Activated CD8-positive, alpha-beta memory T cell treated with anti-CD3 and anti-CD28 coated beads for 48 hours (primary cell): ENCODE measurements around the gene KREMEN1.
"Not testable (repeated sequence)": the region's sequence is repeated elsewhere in the genome, so short reads cannot be mapped to it uniquely, and the experiment has no call there.

Source experiments
- DNase-seq, 3 experiments: peaks; one replicate each; pipeline ENCODE4 v3.0.0-alpha.2; 2020; ENCODE audit warnings: low read depth in 2 of 3, low spot score in 2 of 3

Gene KREMEN1

GRCh38 chr22:29078036-29078868 lies 5.4 kb downstream of the KREMEN1 start:
- DNase-seq, result no peak

- DNase-seq, result no peak
Observed at GRCh38 chr22:29078869-29079207, 6.0 kb downstream of the KREMEN1 start.

GRCh38 chr22:29079218-29079901 lies 6.5 kb downstream of the KREMEN1 start:
- no peak for DNase-seq

- DNase-seq, result no peak
Observed at GRCh38 chr22:29080106-29080975, 7.5 kb downstream of the KREMEN1 start.

- DNase-seq, result no peak
Observed at GRCh38 chr22:29081517-29082236, 8.8 kb downstream of the KREMEN1 start.

GRCh38 chr22:29082826-29083545 lies 10.2 kb downstream of the KREMEN1 start:
- DNase-seq, result no peak

- DNase-seq, result not testable (repeated sequence)
Observed at GRCh38 chr22:29083576-29083932, 10.7 kb downstream of the KREMEN1 start.

GRCh38 chr22:29083933-29084591 lies 11.2 kb downstream of the KREMEN1 start:
- DNase-seq, result no peak

- no peak for DNase-seq
Observed at GRCh38 chr22:29087012-29087411, 14.2 kb downstream of the KREMEN1 start.

- no peak for DNase-seq
Observed at GRCh38 chr22:29088809-29089208, 16.0 kb downstream of the KREMEN1 start.

- no peak for DNase-seq
Observed at GRCh38 chr22:29089507-29089906, 16.7 kb downstream of the KREMEN1 start.

- DNase-seq, result no peak
Observed at GRCh38 chr22:29090039-29090438, 17.2 kb downstream of the KREMEN1 start.

GRCh38 chr22:29092243-29092642 lies 19.4 kb downstream of the KREMEN1 start:
- DNase-seq, result no peak

- no peak for DNase-seq
Observed at GRCh38 chr22:29093030-29093429, 20.2 kb downstream of the KREMEN1 start.

- no peak for DNase-seq
Observed at GRCh38 chr22:29093501-29094300, 20.9 kb downstream of the KREMEN1 start.

- no peak for DNase-seq
Observed at GRCh38 chr22:29095459-29095858, 22.6 kb downstream of the KREMEN1 start.

GRCh38 chr22:29096736-29097669 lies 24.2 kb downstream of the KREMEN1 start:
- no peak for DNase-seq

GRCh38 chr22:29098296-29098695 lies 25.5 kb downstream of the KREMEN1 start:
- DNase-seq, result no peak
